NCI-H510A treated with DMSO at 0.1 percent for 48 hours (cell line): ENCODE results near the gene LMTK2.

Source experiments
- DNase-seq: peaks from one replicate; lab custom pipeline; 2025; lab: John Stamatoyannopoulos, UW

LMTK2 gene

GRCh38 chr7:98175260-98175940 lies 68.7 kb downstream of the LMTK2 start:
- DNase-seq: no peak

- no peak for DNase-seq
These were observed 70.9 kb downstream of the LMTK2 start for GRCh38 chr7:98177553-98177952.

- peak; percentile 73 for DNase-seq
These were observed 71.7 kb downstream of the LMTK2 start for GRCh38 chr7:98178321-98178720.

GRCh38 chr7:98178762-98179490 lies 72.3 kb downstream of the LMTK2 start:
- no peak for DNase-seq

DNA sequence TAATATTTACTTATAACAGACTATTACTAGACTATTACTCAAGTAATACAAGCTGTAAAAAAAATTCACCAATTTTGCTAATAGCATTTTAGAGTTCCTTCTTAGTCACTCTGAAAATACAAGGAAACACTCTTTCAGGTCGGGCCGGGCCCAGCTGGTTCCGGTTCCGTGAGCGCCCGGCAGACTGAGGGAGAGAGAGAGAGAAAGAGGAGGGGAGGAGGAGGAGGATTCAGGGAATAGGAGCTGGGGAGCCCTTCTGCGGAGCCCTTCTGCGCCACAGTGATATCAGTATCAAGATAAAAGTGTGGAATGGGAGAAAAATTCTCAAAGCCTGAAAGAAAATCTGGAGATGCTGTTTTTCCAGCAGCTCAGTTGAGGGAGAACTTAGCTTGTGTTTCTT lies 74.1 kb downstream of the LMTK2 start:
- no peak for DNase-seq

- DNase-seq: no peak
These were observed 78.4 kb downstream of the LMTK2 start for GRCh38 chr7:98185101-98185500.

DNA sequence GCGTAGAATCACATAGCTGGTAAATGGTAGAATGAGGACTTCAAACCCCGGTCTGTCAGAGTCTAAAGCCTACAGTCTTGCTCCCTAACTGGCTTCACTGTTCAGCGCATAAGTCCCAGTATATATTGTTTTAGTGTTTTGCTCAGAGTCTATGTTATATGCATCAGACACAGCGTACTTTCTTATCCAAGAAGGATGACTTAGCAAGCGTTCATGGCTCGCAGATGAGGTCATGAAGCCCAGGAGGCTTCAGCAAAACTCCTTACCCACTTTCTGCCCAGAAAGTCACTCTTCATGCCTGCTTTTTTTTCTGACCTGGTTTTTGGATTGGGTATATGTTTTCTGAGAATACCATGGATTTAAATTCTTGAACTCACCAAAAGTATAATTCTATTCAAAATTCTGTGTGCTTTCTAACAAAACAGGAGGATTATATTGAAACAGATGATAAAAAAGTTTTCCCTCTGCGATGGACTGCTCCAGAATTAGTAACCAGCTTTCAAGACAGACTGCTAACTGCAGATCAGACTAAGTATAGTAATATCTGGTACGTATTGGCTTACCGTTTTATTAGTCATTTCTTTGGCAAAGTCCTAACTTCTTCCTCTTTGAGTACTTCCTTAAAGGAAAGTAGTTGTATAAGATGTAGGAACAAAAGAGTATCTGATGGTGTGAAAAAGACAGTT lies 79.9 kb downstream of the LMTK2 start:
- DNase-seq: no peak

GRCh38 chr7:98187138-98187502 lies 80.5 kb downstream of the LMTK2 start:
- DNase-seq: no peak

- DNase-seq: no peak
These were observed 82.9 kb downstream of the LMTK2 start for GRCh38 chr7:98189559-98189958.

DNA sequence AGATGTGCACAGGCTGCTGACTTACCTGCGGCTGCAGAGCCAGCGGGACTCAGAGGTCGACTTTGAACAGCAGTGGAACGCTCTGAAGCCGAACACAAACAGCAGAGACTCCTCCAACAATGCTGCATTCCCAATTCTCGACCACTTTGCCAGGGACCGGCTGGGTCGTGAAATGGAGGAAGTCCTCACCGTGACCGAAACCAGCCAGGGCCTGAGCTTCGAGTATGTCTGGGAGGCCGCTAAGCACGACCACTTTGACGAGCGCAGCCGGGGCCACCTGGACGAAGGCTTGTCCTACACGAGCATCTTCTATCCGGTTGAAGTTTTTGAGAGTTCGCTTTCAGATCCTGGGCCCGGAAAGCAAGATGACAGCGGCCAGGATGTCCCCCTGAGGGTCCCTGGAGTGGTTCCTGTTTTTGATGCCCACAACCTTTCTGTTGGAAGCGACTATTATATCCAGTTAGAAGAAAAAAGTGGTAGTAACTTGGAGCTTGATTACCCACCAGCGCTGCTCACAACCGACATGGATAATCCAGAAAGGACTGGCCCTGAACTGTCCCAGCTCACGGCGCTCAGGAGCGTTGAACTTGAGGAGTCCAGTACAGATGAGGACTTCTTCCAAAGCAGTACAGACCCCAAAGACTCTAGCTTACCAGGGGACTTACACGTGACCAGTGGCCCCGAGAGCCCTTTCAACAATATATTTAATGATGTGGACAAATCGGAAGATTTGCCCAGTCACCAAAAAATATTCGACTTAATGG lies 85.2 kb downstream of the LMTK2 start:
- DNase-seq: no peak

- DNase-seq: no peak
These were observed 86.3 kb downstream of the LMTK2 start for GRCh38 chr7:98192781-98193457.

DNA sequence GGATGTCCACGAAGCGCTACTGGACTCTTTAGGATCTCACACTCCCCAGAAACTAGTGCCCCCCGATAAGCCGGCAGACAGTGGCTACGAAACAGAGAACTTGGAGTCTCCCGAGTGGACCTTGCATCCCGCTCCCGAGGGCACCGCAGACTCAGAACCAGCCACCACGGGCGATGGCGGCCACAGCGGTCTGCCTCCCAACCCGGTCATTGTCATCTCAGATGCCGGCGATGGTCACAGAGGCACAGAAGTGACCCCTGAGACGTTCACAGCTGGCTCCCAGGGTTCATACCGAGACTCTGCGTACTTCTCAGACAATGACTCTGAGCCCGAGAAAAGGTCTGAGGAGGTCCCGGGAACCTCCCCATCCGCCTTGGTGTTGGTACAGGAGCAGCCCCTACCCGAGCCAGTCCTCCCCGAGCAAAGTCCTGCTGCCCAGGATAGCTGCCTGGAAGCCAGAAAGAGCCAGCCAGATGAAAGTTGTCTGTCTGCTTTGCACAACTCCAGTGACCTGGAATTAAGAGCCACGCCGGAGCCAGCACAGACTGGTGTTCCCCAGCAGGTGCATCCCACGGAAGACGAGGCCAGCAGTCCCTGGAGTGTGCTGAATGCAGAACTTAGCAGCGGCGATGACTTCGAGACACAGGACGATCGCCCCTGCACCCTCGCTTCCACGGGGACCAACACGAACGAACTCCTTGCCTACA lies 87.0 kb downstream of the LMTK2 start:
- DNase-seq: no peak

DNA sequence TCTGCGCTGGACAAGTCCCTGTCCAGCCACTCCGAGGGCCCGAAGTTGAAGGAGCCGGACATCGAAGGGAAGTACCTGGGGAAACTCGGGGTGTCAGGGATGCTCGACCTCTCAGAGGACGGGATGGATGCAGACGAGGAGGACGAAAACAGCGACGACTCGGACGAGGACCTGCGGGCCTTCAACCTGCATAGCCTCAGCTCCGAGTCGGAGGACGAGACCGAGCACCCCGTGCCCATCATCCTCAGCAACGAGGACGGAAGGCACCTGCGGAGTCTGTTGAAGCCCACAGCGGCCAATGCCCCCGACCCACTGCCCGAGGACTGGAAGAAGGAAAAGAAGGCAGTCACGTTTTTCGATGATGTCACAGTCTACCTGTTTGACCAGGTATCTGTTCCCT lies 87.5 kb downstream of the LMTK2 start:
- no peak for DNase-seq

GRCh38 chr7:98194672-98195457 lies 88.2 kb downstream of the LMTK2 start:
- no peak for DNase-seq

DNA sequence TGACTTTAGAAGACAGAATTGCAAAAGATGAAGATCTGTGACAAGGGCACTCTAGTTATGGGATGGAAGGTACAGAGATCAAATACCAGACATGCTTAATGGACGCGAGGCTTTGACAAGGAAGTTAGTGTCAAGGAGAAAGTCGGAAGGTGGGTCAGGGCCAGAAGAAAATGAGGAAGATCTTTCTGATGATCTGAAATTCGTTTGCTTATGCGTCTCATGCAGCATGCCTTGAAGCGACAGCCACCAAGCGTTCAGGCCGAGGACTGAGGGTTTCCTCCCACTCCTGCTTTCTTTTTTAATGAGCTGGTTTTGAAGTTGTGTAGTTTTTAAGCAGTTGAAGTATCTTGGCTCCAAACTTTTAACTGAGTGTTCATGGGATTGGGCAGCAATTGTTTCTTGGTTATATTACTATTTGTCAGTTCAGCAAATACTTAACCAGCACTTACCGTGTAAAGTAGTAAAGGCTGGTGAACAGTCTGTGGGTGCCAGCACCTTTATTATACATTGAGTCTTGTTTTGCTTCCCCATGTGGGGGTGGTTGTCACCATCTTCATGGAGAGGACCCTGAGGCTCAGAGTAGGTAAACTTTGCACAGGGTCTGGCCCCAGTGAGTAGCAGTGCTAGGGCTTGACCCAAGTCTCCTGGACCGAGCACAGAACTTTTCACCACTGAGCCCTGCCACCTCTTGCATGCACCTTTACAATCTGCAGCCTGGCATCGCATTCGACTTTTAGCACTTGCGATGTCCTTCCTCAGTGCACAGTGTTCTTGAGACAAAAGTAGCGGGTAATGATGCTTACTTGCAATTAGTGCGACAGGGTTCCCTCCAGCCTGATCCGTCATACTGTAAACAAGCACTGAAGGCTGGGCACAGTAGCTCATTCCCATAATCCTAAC lies 90.3 kb downstream of the LMTK2 start:
- no peak for DNase-seq

DNA sequence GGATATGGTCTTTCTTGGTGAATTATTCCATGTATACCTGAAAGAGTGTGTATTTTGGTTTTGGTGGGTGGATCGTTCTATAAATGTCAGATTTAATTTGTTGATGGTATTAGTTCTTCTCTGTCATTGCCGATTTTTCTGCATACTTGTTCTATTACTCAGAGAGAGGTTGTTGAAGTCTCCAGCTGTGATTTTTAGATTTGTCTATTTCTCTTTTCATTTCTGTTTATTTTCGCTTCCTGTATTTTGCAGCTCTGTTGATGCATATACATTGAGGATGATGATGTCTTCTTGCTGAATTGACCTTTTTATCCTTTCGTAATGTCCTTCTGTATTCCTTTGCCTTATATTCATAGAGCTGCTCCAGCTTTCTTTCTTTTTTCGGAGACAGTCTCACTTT lies 92.5 kb downstream of the LMTK2 start:
- DNase-seq: no peak

DNA sequence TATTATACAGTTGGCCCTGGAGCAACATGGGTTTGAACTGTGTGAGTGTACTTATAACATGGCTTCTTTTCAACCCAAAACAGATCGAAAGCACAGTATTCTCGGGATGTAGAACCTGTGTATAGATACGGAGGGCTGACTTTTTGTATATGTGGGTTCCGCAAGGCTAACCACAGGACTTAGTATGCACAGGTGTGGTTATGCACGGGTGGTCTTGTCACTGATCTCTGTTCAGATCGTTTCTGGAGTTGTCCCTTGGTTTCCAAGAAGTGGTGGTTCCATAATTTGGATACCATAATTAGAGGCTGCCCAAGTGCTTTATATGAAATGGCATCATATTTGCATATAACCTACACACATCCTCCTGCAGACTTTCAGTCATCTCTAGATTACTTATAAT lies 93.7 kb downstream of the LMTK2 start:
- no peak for DNase-seq

DNA sequence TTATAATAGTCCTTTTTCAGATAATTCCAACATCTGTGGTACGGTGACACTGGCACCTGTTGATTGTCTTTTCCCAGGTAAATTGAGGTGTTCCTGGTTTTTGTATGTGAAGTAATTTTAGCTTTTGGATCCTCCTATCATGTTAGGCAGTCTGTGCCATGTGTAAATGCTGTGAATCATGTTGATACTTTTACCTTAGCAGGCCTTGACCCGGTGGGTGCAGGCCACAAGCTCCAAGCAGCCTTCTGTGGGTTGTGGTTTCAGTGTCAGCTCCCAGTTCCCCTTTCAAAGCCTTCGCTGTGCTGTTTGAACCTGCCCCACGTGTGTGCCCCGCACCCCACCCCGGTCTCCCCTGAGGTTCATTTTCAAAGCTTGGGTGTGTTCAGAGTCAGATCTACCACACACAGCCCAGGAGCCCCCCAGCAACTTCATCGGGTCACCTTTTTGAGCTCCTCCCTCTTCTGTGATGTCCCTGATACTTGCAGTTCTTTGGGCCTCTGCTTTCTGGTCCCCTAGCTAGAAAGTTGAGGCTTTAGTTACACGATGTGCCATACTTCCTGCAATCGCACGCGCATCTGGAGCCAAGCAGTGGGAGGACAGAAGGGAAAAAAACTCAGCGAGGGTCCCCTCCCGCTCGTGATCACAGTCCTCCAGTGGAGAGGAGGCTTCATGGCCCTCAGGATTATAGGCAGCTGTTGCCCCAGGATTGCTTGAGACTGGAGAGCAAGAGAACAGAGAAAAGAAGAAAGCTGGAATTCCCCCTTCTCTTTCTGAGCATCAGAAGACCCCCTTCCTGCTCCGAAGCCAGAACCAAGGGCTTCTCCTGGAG lies 95.9 kb downstream of the LMTK2 start:
- no peak for DNase-seq
